CD1c-positive myeloid dendritic cell (primary cell): ENCODE data around the gene ZNF428.
A peak's percentile ranks its signal among the peaks of the same experiment; 100 is the strongest.
"Not testable (repeated sequence)": the region's sequence is repeated elsewhere in the genome, so short reads cannot be mapped to it uniquely, and the experiment has no call there.

ENCODE experiments used
- DNase-seq: peaks from one replicate; pipeline ENCODE4 v3.0.0-alpha.2; 2016; ENCODE audit errors: extremely low spot score

Gene ZNF428

GRCh38 chr19:43619262-43620060, at the start of gene ZNF428:
Gene ZNF428, minus strand, starts transcription at chr19:43619629. Its CDS starts 5,325 bp downstream, at chr19:43614304.
- DNase-seq: peak; percentile 93

DNA sequence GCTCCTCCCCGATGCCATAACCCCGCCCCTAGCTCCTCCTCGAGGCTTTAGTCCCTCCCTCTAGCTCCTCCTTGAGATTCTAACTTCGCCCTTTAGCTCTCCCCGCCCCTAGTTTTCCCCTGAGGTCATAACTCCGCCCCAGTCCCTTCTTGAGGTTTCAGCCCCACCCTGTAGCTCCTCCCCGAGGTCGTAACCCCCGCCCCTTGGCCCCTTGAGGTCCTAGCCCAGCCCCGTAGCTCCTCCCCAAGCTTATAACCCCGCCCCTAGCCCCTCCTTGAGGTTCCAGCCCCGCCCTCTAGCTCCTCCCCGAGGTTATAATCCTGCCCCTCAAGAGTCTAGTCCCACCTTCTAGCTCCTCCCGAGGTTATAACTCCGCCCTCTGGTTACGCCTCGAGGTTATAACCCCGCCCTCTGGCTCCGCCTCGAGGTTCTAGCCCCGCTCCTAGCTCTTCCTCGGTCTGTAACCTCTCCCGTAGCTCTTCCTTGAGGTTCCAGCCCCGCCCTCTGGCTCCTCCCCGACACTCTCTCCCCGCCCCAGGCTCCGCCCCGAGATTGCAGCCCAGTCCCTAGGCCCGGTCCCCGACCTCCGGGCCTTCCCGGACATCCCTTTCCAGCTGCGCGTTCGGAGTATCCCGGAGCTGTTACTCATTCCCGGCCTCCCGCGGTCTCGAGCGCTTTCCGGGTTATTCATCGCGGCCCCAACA, 49.1 kb upstream of the ZNF428 start:
- DNase-seq: peak; percentile 99

GRCh38 chr19:43667876-43668405, 48.5 kb upstream of the ZNF428 start:
- no peak for DNase-seq

GRCh38 chr19:43667126-43667875, 47.9 kb upstream of the ZNF428 start:
- DNase-seq: no peak

DNA sequence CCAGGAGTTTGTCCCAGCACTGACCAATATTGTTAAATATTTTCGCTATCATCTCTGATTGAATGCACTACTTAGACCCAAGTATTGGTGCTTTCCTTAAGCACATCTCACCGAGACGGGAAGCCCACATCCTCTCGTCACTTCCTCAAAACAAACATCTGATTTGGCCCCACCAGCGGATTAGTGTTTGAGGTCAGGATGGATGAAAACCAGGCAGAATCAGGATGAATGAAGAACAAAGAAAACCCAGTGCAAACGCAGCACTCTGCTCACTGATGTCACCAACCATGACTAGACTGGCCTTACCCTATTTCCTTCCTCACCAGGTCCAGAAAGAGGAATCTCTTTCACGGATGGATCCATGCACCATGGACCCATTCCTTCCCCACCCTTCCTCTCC, 44.6 kb upstream of the ZNF428 start:
- peak; percentile 77 for DNase-seq

DNA sequence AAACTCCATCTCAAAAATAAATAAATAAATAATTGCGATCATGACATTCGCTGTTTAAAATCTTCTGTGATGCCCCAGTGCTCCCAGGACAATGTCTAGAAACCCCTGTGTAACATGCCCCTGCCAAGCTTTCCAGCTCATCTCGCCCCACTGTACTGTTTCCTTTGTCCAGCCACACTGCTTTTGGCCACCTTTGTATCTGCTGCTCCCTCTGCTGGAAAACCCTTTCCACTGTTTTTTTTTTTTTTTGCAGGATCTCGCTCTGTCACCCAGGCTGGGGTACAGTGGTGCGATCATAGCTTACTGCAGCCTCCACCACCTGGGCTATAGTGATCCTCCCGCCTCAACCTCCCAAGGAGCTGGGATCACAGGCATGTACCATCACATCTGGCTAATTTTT, 43.1 kb upstream of the ZNF428 start:
- DNase-seq: no peak

DNA sequence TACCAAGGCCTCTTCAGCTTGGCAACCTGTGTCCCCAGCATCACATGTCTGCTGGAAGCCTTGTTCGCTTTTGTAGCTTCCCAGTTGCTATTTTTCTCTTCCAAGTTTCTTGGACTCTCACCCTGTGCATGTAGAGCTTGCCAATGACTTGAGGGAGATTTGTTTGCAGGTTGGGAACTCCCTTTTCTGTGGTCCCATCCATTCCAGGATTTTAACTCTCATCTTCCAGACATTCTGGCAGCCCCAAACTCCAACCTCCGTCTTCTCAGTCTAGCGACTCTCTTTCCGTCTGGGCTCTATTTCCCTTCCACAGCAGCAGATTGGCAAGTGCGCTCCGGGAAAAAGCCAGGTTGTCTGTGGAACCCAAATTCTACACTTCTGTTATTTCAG, 41.5 kb upstream of the ZNF428 start:
- no peak for DNase-seq

- DNase-seq: no peak
Measured at GRCh38 chr19:43660301-43660970, 41.0 kb upstream of the ZNF428 start.

GRCh38 chr19:43658494-43658893, 39.1 kb upstream of the ZNF428 start:
- DNase-seq: no peak

- no peak for DNase-seq
Measured at GRCh38 chr19:43658001-43658400, 38.6 kb upstream of the ZNF428 start.

GRCh38 chr19:43656436-43656835, 37.0 kb upstream of the ZNF428 start:
- DNase-seq: no peak

- DNase-seq: no peak
Measured at GRCh38 chr19:43652546-43652874, 33.1 kb upstream of the ZNF428 start.

GRCh38 chr19:43651758-43652545, 32.5 kb upstream of the ZNF428 start:
- peak; percentile 70 for DNase-seq

DNA sequence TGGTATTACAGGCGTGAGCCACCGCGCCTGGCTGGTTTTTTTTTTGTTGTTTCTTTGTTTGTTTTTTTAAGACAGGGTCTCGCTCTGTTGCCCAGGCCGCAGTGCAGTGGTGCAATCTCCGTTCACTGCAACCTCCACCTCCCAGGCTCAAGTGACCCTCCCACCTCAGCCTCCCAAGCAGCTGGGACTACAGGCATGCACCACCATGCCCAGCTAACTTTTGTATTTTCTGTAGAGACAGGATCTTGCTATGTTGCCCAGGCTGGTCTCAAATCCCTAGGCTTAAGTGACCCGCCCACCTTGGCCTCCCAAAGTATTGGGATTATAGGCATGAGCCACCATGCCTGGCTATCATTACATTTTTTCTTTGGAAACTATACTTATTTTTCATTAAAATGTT, 30.8 kb upstream of the ZNF428 start:
- DNase-seq: not testable (repeated sequence)

DNA sequence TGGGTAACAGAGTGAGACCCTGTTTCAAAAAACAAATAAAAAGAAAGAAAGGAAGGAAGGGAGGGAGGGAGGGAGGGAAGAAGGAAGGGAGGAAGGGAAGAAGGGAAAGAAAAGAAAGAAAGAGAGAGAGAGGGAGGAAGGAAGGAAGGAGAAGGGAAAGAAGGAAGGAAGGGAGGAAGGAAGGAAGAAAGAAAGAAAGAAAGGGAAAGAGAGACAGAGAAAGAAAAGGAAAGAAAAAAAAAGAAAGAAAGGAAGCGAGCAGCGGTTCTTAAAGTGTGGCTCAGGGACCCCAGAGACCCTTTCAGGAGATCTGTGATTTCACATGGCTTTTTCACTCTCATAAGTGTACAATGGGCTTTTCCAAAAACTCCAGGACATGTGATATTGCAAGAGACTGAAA, 30.1 kb upstream of the ZNF428 start:
- no peak for DNase-seq

- DNase-seq: no peak
Measured at GRCh38 chr19:43648633-43649032, 29.2 kb upstream of the ZNF428 start.

DNA sequence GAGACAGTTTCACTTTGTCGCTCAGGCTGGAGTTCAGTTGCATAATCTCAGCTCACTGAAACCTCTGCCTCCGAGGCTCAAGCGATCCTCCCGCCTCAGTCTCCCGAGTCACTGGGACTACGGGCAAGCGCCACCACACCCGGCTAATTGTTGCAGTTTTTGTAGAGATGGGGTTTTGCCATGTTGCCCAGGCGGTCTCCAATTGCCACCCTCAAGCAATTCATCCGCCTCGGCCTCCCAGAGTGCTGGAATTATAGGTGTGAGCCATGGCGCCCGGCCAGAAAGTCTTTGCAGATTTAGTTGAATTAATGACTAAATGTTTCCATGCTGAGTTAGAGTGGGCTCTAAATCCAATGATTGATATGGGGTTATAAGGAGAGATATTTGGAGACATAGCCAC, 24.8 kb upstream of the ZNF428 start:
- DNase-seq: no peak

- DNase-seq: no peak
Measured at GRCh38 chr19:43643326-43643725, 23.9 kb upstream of the ZNF428 start.

GRCh38 chr19:43642531-43642930, 23.1 kb upstream of the ZNF428 start:
- DNase-seq: no peak

- no peak for DNase-seq
Measured at GRCh38 chr19:43641333-43641732, 21.9 kb upstream of the ZNF428 start.

DNA sequence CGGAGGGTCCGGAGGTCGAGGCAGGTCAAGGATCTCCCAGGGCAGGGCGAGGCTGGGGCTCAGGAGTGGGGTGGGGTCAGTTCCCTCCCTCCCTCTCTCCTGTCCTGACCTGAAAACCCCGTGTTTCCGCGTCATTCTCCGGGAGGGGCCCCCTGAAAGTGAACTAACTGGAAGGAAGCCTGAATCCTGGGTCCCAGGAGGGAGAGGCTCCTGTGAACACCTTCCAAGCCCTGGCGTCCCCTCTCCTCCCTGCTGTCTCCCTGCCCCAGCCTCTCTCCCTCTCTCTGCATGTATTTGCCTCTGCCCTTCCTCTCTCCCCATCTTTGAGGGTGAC, 21.0 kb upstream of the ZNF428 start:
- no peak for DNase-seq
